Measurements from ENCODE around the gene B4GALNT2.

DNA sequence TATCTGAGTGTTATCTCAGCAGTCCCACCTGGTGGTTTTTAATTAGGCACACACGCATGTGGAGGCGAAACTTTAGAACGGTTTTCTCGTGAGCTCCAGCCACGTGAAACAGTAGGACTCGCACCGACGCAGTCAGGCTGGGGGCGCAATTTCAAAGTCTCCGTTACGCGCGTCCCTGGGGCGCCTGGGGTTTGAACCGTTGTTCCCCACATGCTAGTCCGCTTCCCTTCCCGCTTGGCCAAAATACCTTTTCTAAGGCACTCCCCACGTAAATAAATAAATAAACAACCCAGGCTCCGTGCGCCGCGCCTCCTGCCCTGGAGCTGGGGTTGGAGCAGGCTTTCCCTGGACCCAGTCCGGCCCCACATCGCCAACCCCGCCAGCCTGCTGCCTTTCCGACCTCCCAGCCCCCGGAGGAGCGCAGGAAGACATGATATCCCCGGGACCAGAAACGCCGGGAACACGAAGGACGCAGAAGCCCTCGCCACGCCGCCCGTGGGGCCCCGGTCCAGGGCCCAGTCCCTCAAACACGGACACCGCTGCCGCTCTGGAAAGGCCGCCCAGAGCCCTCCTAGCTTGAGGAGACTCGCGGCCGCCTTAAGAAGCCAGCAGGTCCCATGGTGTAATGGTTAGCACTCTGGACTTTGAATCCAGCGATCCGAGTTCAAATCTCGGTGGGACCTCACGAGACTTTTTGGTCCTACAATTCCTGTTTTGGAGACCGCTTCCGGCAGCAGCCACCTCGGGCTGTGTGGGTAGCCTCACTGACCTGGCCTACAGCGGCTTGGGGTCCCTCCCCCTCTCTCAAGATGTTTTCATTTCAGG is 59.6 kb downstream of the B4GALNT2 start:
- TF ChIP-seq SPI1 (IDR thresholded peaks at IDR 0.05; ENCODE audit: low read depth, low read length) (no peak), POLR2A (IDR thresholded peaks at IDR 0.05; ENCODE audit: low read depth, low read length) (peak; percentile 68), TAF1 (IDR thresholded peaks at IDR 0.05; ENCODE audit: low read depth, low read length) (peak; percentile 38; the same call in 1 of the 2 replicates), POLR2AphosphoS5 (IDR thresholded peaks at IDR 0.05; ENCODE audit: low read depth, low read length) (no peak; the same call in 1 of the 2 replicates), POU2F2 (IDR thresholded peaks at IDR 0.05; ENCODE audit: low read depth, low read length) (peak; percentile 80; the same call in 1 of the 2 replicates)
